ENCODE measurements around the gene SBF1.
"Not testable (repeated sequence)": the region's sequence is repeated elsewhere in the genome, so short reads cannot be mapped to it uniquely, and the experiment has no call there.

Gene SBF1

GRCh38 chr22:50474710-50475651 lies at the start of gene SBF1:
TSS of gene SBF1 (minus strand) at chr22:50475035. CDS start at chr22:50474840, 195 bp downstream.
- peak; percentile 79 to 84 for DNase-seq (ENCODE audit: extremely low read depth in 1 of 2, low read depth in 1 of 2)

DNA sequence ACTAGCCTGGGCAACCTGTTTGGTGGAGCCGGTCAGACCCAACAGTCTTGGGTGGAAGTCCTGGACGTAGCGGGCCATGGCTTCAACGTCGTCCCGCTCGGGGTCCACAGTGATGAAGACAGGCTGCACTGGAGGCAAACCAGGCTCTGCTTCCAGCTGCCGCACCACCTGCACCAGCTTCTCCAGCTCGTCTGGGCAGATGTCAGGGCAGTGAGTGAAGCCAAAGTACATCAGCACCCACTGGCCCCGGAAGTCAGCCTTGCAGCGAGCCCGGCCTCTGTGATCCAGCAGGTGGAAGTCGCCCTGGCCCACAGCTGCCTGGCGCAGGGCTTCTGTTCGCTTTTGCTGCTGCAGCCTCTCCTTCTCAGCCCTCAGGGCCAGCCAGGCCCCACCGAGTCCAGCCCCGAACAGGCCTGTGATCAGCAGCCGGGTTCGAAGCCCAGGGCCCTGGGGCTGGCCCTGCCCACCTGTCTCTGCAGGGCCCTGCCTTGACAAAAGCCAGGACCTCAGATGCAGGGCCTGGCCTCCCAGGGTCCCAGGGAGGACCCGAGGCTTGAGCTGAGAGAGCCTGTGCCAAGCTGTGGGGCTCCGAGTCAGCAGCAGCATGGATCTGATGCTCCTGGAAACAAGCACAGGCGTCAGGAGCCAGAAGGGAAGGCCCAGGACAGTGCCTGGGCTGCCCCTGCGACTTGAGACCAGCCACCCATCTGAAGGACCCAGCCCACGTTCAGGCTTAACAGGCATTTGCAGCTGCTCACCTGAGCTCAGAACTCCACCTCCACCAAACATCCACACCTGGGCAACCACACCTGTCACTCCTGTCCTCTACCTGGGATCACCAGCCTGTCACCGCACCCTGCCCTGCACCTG lies 49.2 kb upstream of the SBF1 start:
- no peak for DNase-seq (ENCODE audit: extremely low read depth in 1 of 2, low read depth in 1 of 2)

DNA sequence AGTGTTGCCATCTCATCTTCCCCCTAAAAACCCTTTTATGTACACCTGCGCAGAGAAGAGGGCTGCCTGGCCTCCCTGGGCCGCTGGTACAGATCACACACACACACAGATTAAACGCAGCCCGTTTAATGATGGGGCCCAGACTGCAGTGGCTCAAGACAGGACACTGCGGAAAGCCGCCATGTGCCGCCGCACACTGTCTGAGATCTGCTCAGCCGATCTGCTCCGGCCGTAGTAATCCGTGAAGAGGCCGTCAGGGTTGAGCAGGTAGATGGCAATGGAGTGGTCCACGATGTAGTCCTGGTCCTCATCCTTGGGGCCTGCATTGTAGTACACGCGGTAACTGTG lies 48.6 kb upstream of the SBF1 start:
- DNase-seq (ENCODE audit: extremely low read depth in 1 of 2, low read depth in 1 of 2): no peak

GRCh38 chr22:50522806-50523438 lies 48.1 kb upstream of the SBF1 start:
- DNase-seq (ENCODE audit: extremely low read depth in 1 of 2, low read depth in 1 of 2): no peak

DNA sequence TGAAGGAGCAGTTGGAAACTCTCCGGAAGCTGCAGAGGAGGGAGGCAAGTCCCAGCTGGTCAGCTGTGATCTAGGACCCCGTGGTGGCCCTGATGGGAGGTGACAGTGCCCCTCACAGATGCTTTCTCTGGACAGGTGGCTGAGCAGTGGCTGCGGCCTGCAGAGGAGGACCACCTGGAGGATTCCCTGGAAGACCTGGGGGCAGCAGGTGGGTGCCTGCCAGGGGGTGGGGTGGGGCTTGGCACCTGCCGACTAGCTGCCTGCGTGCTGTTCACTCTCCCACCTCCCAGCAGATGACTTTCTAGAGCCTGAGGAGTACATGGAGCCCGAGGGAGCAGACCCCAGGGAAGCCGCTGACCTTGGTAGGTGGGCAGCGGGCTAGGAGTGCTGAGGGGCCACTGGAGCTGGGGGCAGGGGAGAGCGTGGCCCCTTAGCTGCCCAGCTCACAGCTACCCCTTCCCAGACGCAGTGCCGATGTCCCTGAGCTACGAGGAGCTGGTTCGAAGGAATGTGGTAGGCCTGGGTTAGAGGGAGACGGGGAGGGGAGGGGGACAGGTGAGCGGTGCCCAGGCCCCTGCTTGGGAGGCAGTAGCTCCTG lies 47.5 kb upstream of the SBF1 start:
- DNase-seq (ENCODE audit: extremely low read depth in 1 of 2, low read depth in 1 of 2): no peak

DNA sequence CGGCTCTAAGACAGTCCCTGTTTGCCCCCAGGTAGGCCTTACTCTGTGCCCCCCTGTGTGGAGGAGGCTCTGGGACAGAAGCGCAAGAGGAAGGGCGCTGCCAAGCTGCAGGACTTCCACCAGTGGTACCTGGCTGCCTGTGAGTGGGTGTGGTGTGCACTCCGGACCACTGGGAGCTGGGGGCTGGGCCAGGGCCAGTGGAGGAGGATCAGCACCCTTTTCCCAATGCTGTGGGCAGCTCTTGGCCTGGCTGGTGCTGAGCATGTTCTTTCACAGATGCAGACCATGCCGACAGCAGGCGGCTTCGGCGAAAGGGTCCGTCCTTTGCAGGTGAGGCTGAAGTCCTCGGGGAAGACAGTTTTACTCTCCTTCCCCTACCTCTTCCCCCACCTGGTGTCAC lies 46.9 kb upstream of the SBF1 start:
- DNase-seq (ENCODE audit: extremely low read depth in 1 of 2, low read depth in 1 of 2): no peak

- no peak for DNase-seq (ENCODE audit: extremely low read depth in 1 of 2, low read depth in 1 of 2)
Measured at GRCh38 chr22:50520826-50521453, 46.1 kb upstream of the SBF1 start.

- not testable (repeated sequence) for DNase-seq (ENCODE audit: extremely low read depth in 1 of 2, low read depth in 1 of 2)
Measured at GRCh38 chr22:50520184-50520583, 45.3 kb upstream of the SBF1 start.

DNA sequence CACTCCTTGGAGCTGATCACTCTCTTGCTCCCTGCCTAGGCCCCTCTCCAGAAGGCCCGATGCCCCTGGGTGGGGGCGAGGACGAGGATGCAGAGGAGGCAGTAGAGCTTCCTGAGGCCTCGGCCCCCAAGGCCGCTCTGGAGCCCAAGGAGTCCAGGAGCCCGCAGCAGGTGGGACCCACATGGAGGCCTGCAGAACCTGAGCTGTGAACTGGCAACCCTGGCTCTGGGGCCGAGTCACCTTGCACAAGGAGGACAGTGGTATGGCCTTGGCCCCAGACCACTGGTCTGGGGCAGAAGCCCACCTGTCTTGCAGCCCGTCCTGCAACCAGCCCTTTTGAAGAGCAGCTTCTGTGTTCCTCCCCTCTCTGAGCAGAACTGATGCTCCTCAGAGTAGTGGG lies 44.3 kb upstream of the SBF1 start:
- no peak for DNase-seq (ENCODE audit: extremely low read depth in 1 of 2, low read depth in 1 of 2)

GRCh38 chr22:50518606-50519005 lies 43.8 kb upstream of the SBF1 start:
- DNase-seq (ENCODE audit: extremely low read depth in 1 of 2, low read depth in 1 of 2): no peak

GRCh38 chr22:50517495-50518260 lies 42.8 kb upstream of the SBF1 start:
- DNase-seq (ENCODE audit: extremely low read depth in 1 of 2, low read depth in 1 of 2): no peak

DNA sequence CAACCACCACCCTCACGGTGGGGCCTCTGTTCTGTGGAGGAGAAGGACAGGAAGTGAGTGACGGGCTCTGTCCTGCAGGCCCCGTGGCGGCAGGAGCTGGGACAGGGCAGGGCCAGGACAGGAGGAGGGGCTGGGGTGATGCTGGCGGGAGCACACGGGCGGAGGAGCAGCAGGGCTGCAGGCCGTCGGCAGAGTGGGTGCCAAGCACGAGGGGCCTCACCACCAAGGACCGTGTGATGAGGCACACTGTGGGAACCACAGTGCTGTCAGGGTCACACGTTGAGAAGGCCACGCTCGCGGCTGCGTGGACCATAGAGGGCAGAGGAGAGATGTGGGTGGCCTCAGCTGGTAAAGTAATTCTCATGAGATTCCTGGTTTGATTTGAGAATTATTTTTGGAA lies 42.1 kb upstream of the SBF1 start:
- DNase-seq (ENCODE audit: extremely low read depth in 1 of 2, low read depth in 1 of 2): no peak

GRCh38 chr22:50516068-50516467 lies 41.2 kb upstream of the SBF1 start:
- DNase-seq (ENCODE audit: extremely low read depth in 1 of 2, low read depth in 1 of 2): no peak

- DNase-seq (ENCODE audit: extremely low read depth in 1 of 2, low read depth in 1 of 2): no peak
Measured at GRCh38 chr22:50513175-50513574, 38.3 kb upstream of the SBF1 start.

DNA sequence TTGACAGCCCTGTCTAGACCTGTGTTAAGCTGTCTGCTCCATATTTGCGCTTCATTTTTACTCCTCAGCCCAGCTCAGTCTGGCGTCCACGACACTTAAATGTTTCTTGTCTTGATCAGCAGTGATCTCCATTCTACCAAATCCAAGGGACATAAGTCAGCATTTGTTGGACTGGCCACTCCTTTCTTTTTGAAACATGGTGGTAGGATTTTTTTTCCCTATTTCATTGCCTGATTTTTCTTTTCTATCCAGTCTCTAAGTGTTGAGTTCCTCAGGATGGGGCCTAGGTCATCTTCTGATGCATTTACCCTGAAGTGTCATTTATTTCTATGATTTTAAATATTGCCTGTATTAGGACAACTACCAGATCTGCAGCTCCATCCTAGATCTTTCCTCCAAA lies 34.1 kb upstream of the SBF1 start:
- no peak for DNase-seq (ENCODE audit: extremely low read depth in 1 of 2, low read depth in 1 of 2)

DNA sequence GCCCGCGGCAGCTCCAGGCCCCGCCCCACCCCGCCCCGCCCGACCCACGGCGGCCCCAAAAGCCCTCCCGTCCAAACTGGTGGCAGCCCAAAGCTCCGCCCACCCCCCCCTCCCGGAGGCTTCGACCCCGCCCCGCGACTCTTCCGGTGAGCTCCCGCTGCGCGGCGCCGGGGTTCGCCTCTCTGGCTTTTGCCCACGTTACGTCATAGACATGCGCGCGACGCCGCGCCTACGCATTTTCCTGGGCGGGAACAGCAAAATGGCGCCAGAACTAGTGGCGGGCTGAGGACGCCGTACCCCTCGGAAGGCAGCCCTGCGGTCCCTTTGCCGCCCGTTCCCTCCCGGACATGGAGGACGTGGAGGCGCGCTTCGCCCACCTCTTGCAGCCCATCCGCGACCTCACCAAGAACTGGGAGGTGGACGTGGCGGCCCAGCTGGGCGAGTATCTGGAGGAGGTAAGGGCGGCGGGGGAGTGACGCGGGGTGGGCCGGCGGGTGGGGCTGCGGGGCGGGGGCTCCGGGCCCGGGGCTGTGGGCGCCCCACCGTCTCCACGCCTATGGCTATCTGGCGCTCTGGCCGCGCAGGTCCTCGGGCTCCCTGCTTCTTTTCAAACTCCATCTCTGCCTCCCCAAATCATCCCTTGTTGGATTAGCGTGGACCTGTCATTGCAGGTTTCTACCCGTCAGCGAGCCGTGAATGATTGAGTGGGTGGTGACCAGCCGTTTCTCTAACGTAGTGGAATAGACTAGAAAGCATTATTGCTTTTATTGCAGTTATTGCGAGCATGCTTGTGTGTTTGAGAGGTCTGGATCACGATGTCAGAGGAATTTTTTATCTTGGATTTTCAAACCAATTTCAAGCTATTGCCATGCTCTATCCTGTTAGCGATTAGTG lies 33.4 kb upstream of the SBF1 start, which contains the start of gene NCAPH2:
TSS of gene NCAPH2 (plus strand) at position 234 of the 894 bp plus-strand sequence. CDS start at position 348, 114 bp downstream.
- DNase-seq (ENCODE audit: extremely low read depth in 1 of 2, low read depth in 1 of 2): peak; percentile 91 to 96

DNA sequence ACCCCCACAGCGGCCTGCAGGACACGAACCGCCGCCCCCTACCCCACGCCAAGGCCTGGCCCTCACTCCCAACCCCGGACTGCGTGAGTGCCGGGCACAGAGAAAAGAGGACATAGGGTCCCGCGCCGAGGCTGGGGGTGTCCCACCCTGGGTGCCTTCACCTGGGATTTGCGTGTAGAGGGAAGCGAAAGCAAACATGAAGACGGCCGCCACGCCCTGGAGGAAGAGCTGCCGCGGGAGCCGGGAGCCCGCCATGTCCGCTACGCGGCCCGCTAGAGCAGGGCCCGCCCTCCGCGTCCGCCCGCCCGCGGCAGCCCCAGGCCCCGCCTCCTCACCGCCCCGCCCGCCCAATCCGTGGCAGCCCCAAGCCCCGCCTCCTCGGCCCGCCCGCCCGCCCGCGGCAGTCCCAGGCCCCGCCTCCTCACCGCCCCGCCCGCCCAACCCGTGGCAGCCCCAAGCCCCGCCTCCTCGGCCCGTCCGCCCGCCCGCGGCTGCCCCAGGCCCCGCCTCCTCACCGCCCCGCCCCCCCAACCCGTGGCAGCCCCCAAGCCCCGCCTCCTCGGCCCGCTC lies 32.7 kb upstream of the SBF1 start, which contains the start of gene LMF2:
TSS of gene LMF2 (minus strand) at position 282 of the 570 bp plus-strand sequence. CDS start at position 255, 27 bp downstream.
- peak; percentile 79 to 89 for DNase-seq (ENCODE audit: extremely low read depth in 1 of 2, low read depth in 1 of 2)

Measured in stimulated activated CD8-positive, alpha-beta memory T cell treated with anti-CD3 and anti-CD28 coated beads, Interleukin-7, amount 100 ng/mL, for 48 hours (primary cell).